Activated naive CD4-positive, alpha-beta T cell treated with anti-CD3 and anti-CD28 coated beads for 36 hours (primary cell): ENCODE measurements around the gene CHDH. TPM values are rescaled to one million over a fixed set of nuclear protein-coding genes. Genes with fewer than 3 reads are reported as not detected.

Experiments
- CTCF ChIA-PET: fragments of 350-600 bp; sonication (Branson Sonifier 250); formaldehyde crosslinking; loops from one replicate; lab custom pipeline; 2021; ENCODE audit warnings: antibody characterized with exemption; lab: Charles Lee
- DNase-seq: peaks from one replicate; pipeline ENCODE4 v3.0.0-alpha.2; 2020
- H3K27ac Mint-ChIP-seq: one replicate; pipeline ENCODE4 v1.8.0; 2021; ENCODE audit warnings: mild to moderate bottlenecking, mixed read lengths
- H3K27me3 Mint-ChIP-seq: one replicate; pipeline ENCODE4 v1.8.0; 2021; ENCODE audit warnings: low read depth, mixed read lengths
- H3K36me3 Mint-ChIP-seq: one replicate; pipeline ENCODE4 v1.8.0; 2021; ENCODE audit warnings: low read depth, mixed read lengths
- H3K4me1 Mint-ChIP-seq: one replicate; pipeline ENCODE4 v1.8.0; 2021; ENCODE audit warnings: low read depth, mixed read lengths
- H3K4me3 Mint-ChIP-seq: one replicate; pipeline ENCODE4 v1.8.0; 2021; ENCODE audit warnings: mild to moderate bottlenecking, moderate library complexity, mixed read lengths
- H3K9me3 Mint-ChIP-seq: one replicate; pipeline ENCODE4 v1.8.0; 2021; ENCODE audit warnings: mixed read lengths
- intact Hi-C: fragments of 100-400 bp; cut with micrococcal nuclease; formaldehyde crosslinking; loops from one replicate; pipeline ENCODE4 v1.15.1; 2023
- total RNA-seq, 2 experiments: library from RNA; stranded (reverse); gene quantifications; one replicate each; pipeline ENCODE4 v1.2.3, GENCODE V29; 2021

CHDH gene
- total RNA-seq, 2 experiments from 2014 or later: 0.12 to 0.35 TPM

DNA sequence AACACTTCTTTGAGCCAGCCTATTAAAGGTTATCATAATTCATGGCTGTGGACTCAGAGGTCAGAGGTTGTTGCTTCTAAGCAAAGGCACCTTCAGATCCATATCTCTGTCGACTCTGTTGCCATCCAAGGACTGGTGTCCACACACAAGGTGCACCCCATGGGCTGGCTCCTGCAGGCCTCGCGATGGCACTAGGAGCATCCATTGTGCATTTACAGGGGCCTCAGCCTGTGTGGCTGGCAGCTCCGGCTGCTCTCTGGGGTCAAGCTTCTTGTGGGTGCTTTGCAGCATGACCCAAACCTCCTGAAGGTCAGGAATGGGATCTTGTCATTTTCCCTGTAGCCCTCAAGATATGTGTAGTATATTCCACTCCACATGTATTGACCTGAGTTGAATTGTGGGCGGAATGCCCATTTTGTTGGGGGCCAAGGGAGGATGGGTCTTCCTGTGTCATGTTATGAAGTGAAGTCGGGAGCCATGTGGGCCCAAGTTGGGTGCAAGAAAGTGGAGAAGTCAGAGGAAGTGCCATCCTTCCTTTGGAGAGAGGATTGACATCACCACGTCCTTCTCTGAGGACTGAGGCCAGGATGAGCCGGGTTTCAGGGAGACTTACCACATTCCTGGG, 43.9 kb downstream of the CHDH start:
- Mint-ChIP-seq H3K9me3 (no peaks in the 10 kb centered on the region), H3K36me3 (no peaks in the 10 kb centered on the region), H3K4me1 (no peaks in the 10 kb centered on the region), H3K27ac (no peak overlapping the region), H3K27me3 (no peaks in the 10 kb centered on the region), H3K4me3 (no peak overlapping the region)
- CTCF ChIA-PET: interaction anchor here (0.7 kb wide), 1 partner anchor 300 kb away, joined by 3 read pairs; no protein-coding TSS in a partner anchor
- no peak for DNase-seq
- intact Hi-C loops: no loop called here

DNA sequence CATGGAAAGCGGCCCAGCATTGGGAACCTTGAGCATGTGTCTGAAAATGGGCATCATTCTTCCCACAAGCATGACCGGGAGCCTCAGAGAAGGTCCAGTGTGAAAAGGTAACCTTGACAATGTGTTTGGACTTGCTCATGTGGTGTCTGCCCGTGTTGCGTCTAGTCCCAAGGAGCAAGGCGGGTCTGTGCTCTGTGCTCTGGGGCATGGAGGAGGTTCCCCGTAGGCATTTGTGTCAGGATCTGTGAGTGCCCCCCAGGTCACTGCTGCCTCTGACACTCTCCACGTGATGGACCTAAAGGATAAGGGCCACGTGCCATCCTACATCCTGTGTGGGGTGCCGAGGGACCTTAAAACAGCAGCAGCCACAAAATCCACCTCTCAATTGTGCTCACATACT, 44.9 kb downstream of the CHDH start:
- CTCF ChIA-PET: no interaction called here
- DNase-seq: no peak
- intact Hi-C loops: no loop called here
- Mint-ChIP-seq H3K4me3 (no peak overlapping the region), H3K4me1 (no peaks in the 10 kb centered on the region), H3K36me3 (no peaks in the 10 kb centered on the region), H3K27me3 (no peaks in the 10 kb centered on the region), H3K9me3 (no peaks in the 10 kb centered on the region), H3K27ac (no peak overlapping the region)

DNA sequence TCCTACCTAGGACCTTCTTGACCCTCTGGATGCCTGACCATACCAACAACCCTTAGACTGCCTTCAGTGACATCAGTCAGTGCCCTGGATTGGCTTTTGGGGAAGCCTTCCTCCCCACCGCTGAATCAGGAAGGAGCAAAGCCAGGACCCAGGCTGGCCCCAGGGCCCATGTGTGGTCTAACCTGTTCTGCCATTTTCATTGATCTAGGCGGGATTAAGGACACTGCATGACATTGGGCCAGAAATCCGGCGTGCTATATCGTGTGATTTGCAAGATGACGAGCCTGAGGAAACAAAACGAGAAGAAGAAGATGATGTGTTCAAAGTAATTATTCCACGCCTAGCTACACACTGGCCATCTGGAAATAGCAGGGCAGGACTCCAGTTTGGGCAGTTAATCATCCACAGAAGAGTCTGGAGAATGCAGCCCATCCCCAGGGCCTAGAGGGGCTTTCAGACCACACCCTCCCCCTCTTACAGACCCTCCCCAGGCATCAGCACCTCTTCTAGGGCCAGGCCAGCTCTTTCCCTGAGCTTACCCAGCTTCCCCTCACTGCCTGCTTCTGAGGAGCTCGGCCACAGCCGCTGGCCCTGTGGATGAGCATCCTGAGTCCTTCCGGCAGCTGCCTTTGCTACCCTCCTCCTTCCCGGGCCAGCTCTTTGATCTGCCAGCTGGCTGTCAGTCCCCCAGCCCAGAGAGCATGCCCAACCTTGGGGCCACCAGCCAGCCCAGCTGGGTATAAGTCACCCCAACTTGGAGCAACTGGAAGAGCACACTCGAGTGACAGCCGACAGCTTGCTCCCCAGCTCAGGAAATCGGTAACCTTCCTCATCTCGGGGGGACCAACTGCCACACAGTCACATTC, 45.9 kb downstream of the CHDH start:
- DNase-seq: no peak
- CTCF ChIA-PET: no interaction called here
- no peaks in the 10 kb centered on the region for H3K36me3 Mint-ChIP-seq

DNA sequence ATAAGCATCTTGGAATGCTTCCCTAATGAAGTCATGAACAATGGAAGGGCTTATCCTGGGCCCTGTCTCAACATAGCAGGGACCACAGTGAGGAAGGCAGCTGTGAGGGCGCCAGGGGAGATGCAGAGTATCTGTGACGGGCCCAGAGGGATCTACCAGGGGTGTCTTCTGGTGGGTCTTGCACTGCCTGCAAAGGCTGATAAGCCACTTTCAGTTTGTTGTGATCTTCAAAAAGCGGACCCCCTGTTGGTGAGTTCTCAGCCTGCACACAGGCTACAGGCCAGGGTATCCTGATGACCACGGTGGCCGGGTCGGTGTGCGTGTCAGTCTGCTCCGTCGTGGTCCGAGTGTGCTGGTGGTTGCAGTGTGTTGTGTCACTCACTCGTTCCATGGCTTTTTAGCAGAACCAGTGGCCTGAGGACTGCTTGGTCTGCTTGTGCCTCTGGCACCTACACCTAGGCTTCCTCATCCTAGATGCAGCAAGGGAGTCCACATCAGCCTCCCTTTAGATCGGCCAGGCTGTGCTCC, 46.8 kb downstream of the CHDH start:
- Mint-ChIP-seq H3K27me3 (no peaks in the 10 kb centered on the region), H3K4me1 (no peaks in the 10 kb centered on the region), H3K36me3 (no peaks in the 10 kb centered on the region), H3K27ac (no peak overlapping the region), H3K9me3 (no peaks in the 10 kb centered on the region), H3K4me3 (no peak overlapping the region)
- CTCF ChIA-PET: no interaction called here
- no peak for DNase-seq
- intact Hi-C loops: no loop called here

More for the DNA sequence above, 45.9 kb downstream of the CHDH start:
- intact Hi-C loops: no loop called here
- Mint-ChIP-seq H3K27me3 (no peaks in the 10 kb centered on the region), H3K4me1 (no peaks in the 10 kb centered on the region), H3K27ac (no peak overlapping the region), H3K9me3 (no peaks in the 10 kb centered on the region), H3K4me3 (no peak overlapping the region)

DNA sequence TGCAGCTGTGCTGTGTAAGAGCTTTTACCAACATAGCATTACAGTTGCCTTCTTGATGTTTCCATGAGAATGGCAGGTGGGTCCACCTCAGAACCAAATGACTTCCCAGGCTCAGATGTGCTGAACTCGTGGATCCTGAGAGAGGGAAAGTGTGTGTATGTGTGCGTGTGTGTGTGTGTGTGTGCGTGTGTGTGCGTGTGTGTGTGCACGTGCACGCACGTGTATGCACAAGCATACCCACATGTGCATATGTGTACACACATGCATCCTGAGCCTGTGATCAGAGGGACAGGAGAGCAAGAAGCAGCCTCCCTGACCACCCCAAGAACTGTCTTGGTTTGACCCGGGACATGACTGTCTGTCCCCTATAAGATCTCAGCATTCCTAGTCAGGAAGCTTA, 48.1 kb downstream of the CHDH start:
- Mint-ChIP-seq H3K4me1 (no peaks in the 10 kb centered on the region), H3K27ac (no peak overlapping the region), H3K36me3 (no peaks in the 10 kb centered on the region), H3K27me3 (no peaks in the 10 kb centered on the region), H3K9me3 (no peaks in the 10 kb centered on the region), H3K4me3 (no peak overlapping the region)
- CTCF ChIA-PET: no interaction called here
- no peak for DNase-seq
- intact Hi-C loops: no loop called here

DNA sequence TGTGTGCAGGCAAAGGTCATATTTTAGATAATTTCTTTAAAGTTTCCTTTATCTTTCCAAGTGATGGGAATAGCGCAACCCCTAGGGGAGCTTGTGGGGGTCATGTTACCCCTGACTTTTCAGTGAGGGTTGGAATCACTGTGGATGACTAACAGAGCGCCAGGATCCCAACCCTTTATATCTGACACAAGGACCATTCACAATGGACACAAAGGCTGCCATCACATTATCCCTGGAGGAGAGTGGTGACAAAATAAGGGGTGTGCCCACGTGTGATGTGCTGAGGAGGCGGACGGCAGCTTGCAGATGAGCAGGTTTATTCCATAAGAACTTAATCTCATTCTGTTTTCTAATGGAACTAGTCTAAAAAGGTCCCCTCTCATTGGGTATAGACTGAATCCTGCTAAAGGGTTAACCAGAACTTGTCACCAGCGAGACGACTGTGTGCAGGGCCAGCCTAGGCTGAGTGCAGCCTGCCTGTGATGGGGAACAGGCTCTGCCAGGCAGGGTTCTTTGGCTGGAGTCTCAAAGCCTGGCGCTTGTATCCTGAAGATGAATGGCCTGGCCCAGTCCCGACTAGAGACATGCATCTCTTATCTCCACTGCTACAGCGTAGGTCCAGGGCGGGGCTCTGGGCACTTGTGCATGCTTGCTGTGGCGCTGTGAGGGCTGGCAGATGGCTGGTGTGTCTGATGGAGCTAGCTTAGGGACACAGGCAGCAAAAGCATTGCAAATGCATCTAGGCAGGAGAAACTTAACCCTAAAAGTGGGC, 50.2 kb downstream of the CHDH start:
- intact Hi-C loops: no loop called here
- Mint-ChIP-seq H3K4me3 (no peak overlapping the region), H3K9me3 (no peaks in the 10 kb centered on the region), H3K27ac (no peak overlapping the region), H3K27me3 (no peaks in the 10 kb centered on the region), H3K4me1 (no peaks in the 10 kb centered on the region), H3K36me3 (no peaks in the 10 kb centered on the region)
- CTCF ChIA-PET: no interaction called here
- no peak for DNase-seq

DNA sequence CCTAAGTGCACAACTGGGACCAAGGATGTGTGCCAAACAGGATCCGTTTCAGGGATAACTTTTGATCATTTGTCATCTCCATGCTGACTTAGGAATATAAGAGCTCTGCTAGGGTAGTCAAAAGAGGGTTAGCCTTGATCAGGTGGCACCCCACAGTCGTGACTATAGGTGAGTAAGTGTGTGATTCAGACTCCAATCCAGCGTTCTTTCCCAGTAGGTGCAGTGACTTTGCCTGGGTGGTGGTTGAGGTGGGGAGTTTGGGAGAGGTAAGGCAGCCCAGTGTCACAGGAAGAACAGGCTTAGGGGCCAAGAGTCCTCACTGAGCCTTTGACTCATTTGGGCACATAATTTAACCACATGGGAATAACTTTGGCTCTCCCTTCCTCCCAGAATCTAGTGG, 51.0 kb downstream of the CHDH start:
- Mint-ChIP-seq H3K27me3 (no peaks in the 10 kb centered on the region), H3K4me1 (no peaks in the 10 kb centered on the region), H3K27ac (no peak overlapping the region), H3K36me3 (no peaks in the 10 kb centered on the region), H3K9me3 (no peaks in the 10 kb centered on the region), H3K4me3 (no peak overlapping the region)
- CTCF ChIA-PET: no interaction called here
- DNase-seq: no peak
- intact Hi-C loops: no loop called here

DNA sequence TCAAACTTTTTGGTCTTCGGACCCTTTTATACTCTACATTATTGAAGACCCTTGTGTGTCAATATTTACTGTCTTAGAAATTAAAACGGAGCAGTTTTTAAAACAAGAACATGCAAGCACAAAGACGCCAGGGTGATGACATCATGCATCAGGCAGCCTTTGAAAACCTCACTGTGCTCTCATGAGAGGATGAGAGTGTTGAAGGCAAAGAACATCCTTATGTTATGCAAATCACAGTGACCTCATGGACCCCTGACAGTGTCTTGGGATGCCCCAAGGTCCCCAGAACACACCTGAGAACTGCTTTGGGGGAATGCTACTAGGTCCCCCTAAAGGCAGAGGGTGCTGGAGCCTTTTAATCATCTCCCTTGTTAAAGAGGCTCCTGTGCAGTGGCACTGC, 51.6 kb downstream of the CHDH start:
- H3K4me3 Mint-ChIP-seq: no peak overlapping the region
- no peaks in the 10 kb centered on the region for H3K36me3 Mint-ChIP-seq
- intact Hi-C loops: no loop called here
- no peak overlapping the region for H3K27ac Mint-ChIP-seq
- DNase-seq: no peak
- no peaks in the 10 kb centered on the region for H3K9me3 Mint-ChIP-seq
- H3K27me3 Mint-ChIP-seq: no peaks in the 10 kb centered on the region
- no peaks in the 10 kb centered on the region for H3K4me1 Mint-ChIP-seq
- CTCF ChIA-PET: no interaction called here

DNA sequence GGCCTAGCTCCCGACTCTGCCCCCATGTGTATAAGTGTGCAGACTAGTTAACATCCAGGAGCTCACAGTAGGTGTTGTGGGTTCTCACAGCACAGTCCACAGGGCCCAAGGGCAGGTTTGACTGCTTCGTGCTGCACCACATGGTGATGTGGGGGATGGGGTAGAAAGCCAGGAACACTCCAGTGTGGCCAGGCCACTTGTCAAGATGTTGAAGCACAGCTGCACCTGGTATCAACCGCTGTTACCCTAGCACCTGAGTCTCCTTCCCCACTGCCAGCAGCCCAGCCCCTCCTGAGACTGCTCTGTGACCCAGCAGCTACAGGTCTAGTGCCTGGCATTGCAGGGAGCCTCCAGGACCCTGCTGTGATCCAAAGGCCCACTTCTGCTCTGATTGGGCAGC, 53.4 kb downstream of the CHDH start:
- Mint-ChIP-seq H3K27me3 (no peaks in the 10 kb centered on the region), H3K4me1 (no peaks in the 10 kb centered on the region), H3K9me3 (no peaks in the 10 kb centered on the region), H3K36me3 (no peaks in the 10 kb centered on the region), H3K27ac (no peak overlapping the region), H3K4me3 (no peak overlapping the region)
- no peak for DNase-seq
- intact Hi-C loops: loop anchor here (1.0 kb wide), 1 partner anchor 8 kb away; no protein-coding TSS in a partner anchor
- CTCF ChIA-PET: no interaction called here

DNA sequence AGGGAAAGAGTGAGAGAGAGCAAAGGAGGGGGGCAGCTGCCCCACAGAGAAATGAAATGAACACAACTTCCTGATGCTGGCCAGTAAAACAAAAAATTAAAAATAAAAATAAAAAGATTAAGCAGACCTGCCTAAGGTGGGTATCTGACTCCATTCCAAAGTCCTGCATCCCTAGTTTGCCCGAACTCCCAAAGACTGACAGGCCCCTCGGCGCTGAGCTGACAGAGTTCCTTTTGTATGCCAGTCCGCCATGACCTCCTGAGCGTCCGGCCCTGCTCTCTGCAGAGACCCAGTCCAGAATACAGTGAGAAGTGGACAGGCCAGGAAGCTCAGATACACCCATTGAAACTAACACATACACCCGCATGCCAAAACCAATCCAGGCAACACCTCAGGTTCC, 54.9 kb downstream of the CHDH start:
- intact Hi-C loops: no loop called here
- no peaks in the 10 kb centered on the region for H3K4me1 Mint-ChIP-seq
- no peak for DNase-seq
- CTCF ChIA-PET: no interaction called here
- H3K27ac Mint-ChIP-seq: no peak overlapping the region
- no peaks in the 10 kb centered on the region for H3K9me3 Mint-ChIP-seq
- H3K4me3 Mint-ChIP-seq: no peak overlapping the region
- no peaks in the 10 kb centered on the region for H3K27me3 Mint-ChIP-seq
- H3K36me3 Mint-ChIP-seq: no peaks in the 10 kb centered on the region

DNA sequence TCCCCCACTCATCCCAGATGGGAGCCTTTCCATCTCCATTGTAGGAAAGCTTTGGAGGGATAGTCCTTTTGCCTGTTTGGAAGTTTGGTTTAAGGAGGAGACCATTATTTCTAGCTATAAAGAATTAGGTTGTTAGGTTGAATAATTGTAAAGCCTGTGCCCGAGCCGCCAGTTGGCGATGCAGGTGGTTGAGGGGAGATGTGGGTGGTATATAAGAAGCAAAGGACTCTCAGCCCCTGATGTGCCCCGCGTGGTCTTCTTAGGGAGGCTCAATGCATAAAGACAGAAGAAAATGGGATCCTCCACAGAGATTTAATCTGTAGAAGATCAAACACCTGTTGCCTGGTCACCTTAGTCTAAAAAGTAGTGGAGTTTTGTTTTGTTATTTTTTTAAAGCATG, 55.7 kb downstream of the CHDH start:
- no peaks in the 10 kb centered on the region for H3K4me1 Mint-ChIP-seq
- H3K27ac Mint-ChIP-seq: no peak overlapping the region
- intact Hi-C loops: no loop called here
- no peak for DNase-seq
- H3K36me3 Mint-ChIP-seq: no peaks in the 10 kb centered on the region
- CTCF ChIA-PET: no interaction called here
- no peaks in the 10 kb centered on the region for H3K9me3 Mint-ChIP-seq
- H3K4me3 Mint-ChIP-seq: no peak overlapping the region
- H3K27me3 Mint-ChIP-seq: no peaks in the 10 kb centered on the region

DNA sequence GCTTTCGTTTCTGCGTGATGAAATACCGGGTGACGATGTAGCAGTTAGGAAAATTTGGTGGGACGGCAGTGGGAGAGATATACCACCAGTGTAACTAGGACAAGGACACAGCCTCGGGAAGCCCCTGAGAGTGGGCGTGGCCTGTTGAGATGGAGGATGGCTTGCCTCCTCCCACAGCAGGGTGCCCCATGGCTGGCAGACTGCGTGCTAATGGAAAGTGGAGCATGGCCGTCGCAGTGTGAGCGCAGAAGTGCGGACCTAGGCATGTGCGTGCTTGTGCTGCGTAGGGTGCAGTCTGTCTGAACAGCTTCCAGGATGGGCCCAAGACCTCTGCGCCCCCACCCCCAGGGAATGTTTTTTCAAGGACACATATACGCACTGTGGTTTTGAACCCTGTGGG, 56.8 kb downstream of the CHDH start:
- intact Hi-C loops: no loop called here
- H3K4me1 Mint-ChIP-seq: no peaks in the 10 kb centered on the region
- H3K4me3 Mint-ChIP-seq: no peak overlapping the region
- H3K36me3 Mint-ChIP-seq: no peaks in the 10 kb centered on the region
- no peak for DNase-seq
- CTCF ChIA-PET: no interaction called here
- H3K27ac Mint-ChIP-seq: no peak overlapping the region
- H3K27me3 Mint-ChIP-seq: no peaks in the 10 kb centered on the region
- H3K9me3 Mint-ChIP-seq: no peaks in the 10 kb centered on the region
